Measurements from ENCODE around the gene BMPR2.
"Not testable (repeated sequence)": the region's sequence is repeated elsewhere in the genome, so short reads cannot be mapped to it uniquely, and the experiment has no call there.

BMPR2 gene

GRCh38 chr2:202434472-202434871, 58.3 kb downstream of the BMPR2 start:
- Histone ChIP-seq H3K9ac (ENCODE audit: insufficient read length, low read depth) (no peak overlapping the region), H3K4me3 (ENCODE audit: insufficient read length, low read depth) (no peak overlapping the region), H3K9me3 (ENCODE audit: insufficient read depth, low read length) (peaks cover 8% of the 10 kb centered on the region), H3K27me3 (ENCODE audit: insufficient read depth, insufficient read length) (no peaks in the 10 kb centered on the region), H3K4me1 (ENCODE audit: insufficient read depth, insufficient read length) (no peaks in the 10 kb centered on the region), H3K36me3 (ENCODE audit: insufficient read depth, insufficient read length, low read length) (no peaks in the 10 kb centered on the region)
- no peak for DNase-seq (ENCODE audit: low read depth, low spot score)
- no peak for TF ChIP-seq SUZ12 (IDR thresholded peaks at IDR 0.05; ENCODE audit: extremely low read depth, insufficient read depth, insufficient read length)
- TF ChIP-seq ZNF274 (IDR thresholded peaks at IDR 0.05; ENCODE audit: low read depth, low read length): no peak
- TF ChIP-seq YY1 (IDR thresholded peaks at IDR 0.05; ENCODE audit: insufficient read depth, insufficient read length): no peak

GRCh38 chr2:202436626-202437025, 60.5 kb downstream of the BMPR2 start:
- TF ChIP-seq SUZ12 (IDR thresholded peaks at IDR 0.05; ENCODE audit: extremely low read depth, insufficient read depth, insufficient read length): no peak
- TF ChIP-seq YY1 (IDR thresholded peaks at IDR 0.05; ENCODE audit: insufficient read depth, insufficient read length): no peak
- TF ChIP-seq ZNF274 (IDR thresholded peaks at IDR 0.05; ENCODE audit: low read depth, low read length): no peak
- H3K4me3 ChIP-seq (ENCODE audit: insufficient read length, low read depth): no peak overlapping the region
- H3K9ac ChIP-seq (ENCODE audit: insufficient read length, low read depth): no peak overlapping the region
- H3K27me3 ChIP-seq (ENCODE audit: insufficient read depth, insufficient read length): no peaks in the 10 kb centered on the region
- peaks cover 14% of the 10 kb centered on the region for H3K9me3 ChIP-seq (ENCODE audit: insufficient read depth, low read length)
- H3K36me3 ChIP-seq (ENCODE audit: insufficient read depth, insufficient read length, low read length): no peaks in the 10 kb centered on the region
- no peak for DNase-seq (ENCODE audit: low read depth, low spot score)
- no peaks in the 10 kb centered on the region for H3K4me1 ChIP-seq (ENCODE audit: insufficient read depth, insufficient read length)

- peaks cover 14% of the 10 kb centered on the region for H3K9me3 ChIP-seq (ENCODE audit: insufficient read depth, low read length)
- H3K4me3 ChIP-seq (ENCODE audit: insufficient read length, low read depth); H3K9ac ChIP-seq (ENCODE audit: insufficient read length, low read depth); H3K4me1 ChIP-seq (ENCODE audit: insufficient read depth, insufficient read length); H3K36me3 ChIP-seq (ENCODE audit: insufficient read depth, insufficient read length, low read length); DNase-seq (ENCODE audit: low read depth, low spot score); H3K27me3 ChIP-seq (ENCODE audit: insufficient read depth, insufficient read length): not testable (repeated sequence)
Observed at GRCh38 chr2:202440117-202440516, 64.0 kb downstream of the BMPR2 start.

- Histone ChIP-seq H3K27me3 (ENCODE audit: insufficient read depth, insufficient read length) (no peaks in the 10 kb centered on the region), H3K9me3 (ENCODE audit: insufficient read depth, low read length) (peaks cover 14% of the 10 kb centered on the region), H3K36me3 (ENCODE audit: insufficient read depth, insufficient read length, low read length) (peaks cover 3% of the 10 kb centered on the region), H3K4me1 (ENCODE audit: insufficient read depth, insufficient read length) (no peaks in the 10 kb centered on the region), H3K4me3 (ENCODE audit: insufficient read length, low read depth) (no peak overlapping the region), H3K9ac (ENCODE audit: insufficient read length, low read depth) (no peak overlapping the region)
- TF ChIP-seq YY1 (IDR thresholded peaks at IDR 0.05; ENCODE audit: insufficient read depth, insufficient read length) (no peak), ZNF274 (IDR thresholded peaks at IDR 0.05; ENCODE audit: low read depth, low read length) (no peak), SUZ12 (IDR thresholded peaks at IDR 0.05; ENCODE audit: extremely low read depth, insufficient read depth, insufficient read length) (no peak)
- DNase-seq (ENCODE audit: low read depth, low spot score): no peak
Observed at GRCh38 chr2:202442882-202443281, 66.8 kb downstream of the BMPR2 start.

GRCh38 chr2:202444000-202444399, 67.9 kb downstream of the BMPR2 start:
- Histone ChIP-seq H3K4me1 (ENCODE audit: insufficient read depth, insufficient read length) (no peaks in the 10 kb centered on the region), H3K27me3 (ENCODE audit: insufficient read depth, insufficient read length) (no peaks in the 10 kb centered on the region), H3K9ac (ENCODE audit: insufficient read length, low read depth) (no peak overlapping the region), H3K4me3 (ENCODE audit: insufficient read length, low read depth) (no peak overlapping the region), H3K9me3 (ENCODE audit: insufficient read depth, low read length) (peaks cover 10% of the 10 kb centered on the region), H3K36me3 (ENCODE audit: insufficient read depth, insufficient read length, low read length) (peaks cover 3% of the 10 kb centered on the region)
- TF ChIP-seq SUZ12 (IDR thresholded peaks at IDR 0.05; ENCODE audit: extremely low read depth, insufficient read depth, insufficient read length) (no peak), YY1 (IDR thresholded peaks at IDR 0.05; ENCODE audit: insufficient read depth, insufficient read length) (no peak), ZNF274 (IDR thresholded peaks at IDR 0.05; ENCODE audit: low read depth, low read length) (no peak)
- DNase-seq (ENCODE audit: low read depth, low spot score): no peak

- H3K9ac ChIP-seq (ENCODE audit: insufficient read length, low read depth): no peak overlapping the region
Observed at GRCh38 chr2:202449344-202449743, 73.2 kb downstream of the BMPR2 start.

GRCh38 chr2:202450785-202451184, 74.7 kb downstream of the BMPR2 start:
- no peak overlapping the region for H3K4me3 ChIP-seq (ENCODE audit: insufficient read length, low read depth)
- TF ChIP-seq SUZ12 (IDR thresholded peaks at IDR 0.05; ENCODE audit: extremely low read depth, insufficient read depth, insufficient read length) (no peak), YY1 (IDR thresholded peaks at IDR 0.05; ENCODE audit: insufficient read depth, insufficient read length) (no peak), ZNF274 (IDR thresholded peaks at IDR 0.05; ENCODE audit: low read depth, low read length) (no peak)
- no peaks in the 10 kb centered on the region for H3K9me3 ChIP-seq (ENCODE audit: insufficient read depth, low read length)
- no peak overlapping the region for H3K9ac ChIP-seq (ENCODE audit: insufficient read length, low read depth)
- H3K27me3 ChIP-seq (ENCODE audit: insufficient read depth, insufficient read length): no peaks in the 10 kb centered on the region
- DNase-seq (ENCODE audit: low read depth, low spot score): no peak
- peaks cover 3% of the 10 kb centered on the region for H3K36me3 ChIP-seq (ENCODE audit: insufficient read depth, insufficient read length, low read length)
- no peaks in the 10 kb centered on the region for H3K4me1 ChIP-seq (ENCODE audit: insufficient read depth, insufficient read length)

More at GRCh38 chr2:202449344-202449743, 73.2 kb downstream of the BMPR2 start:
- Histone ChIP-seq H3K4me1 (ENCODE audit: insufficient read depth, insufficient read length) (no peaks in the 10 kb centered on the region), H3K9me3 (ENCODE audit: insufficient read depth, low read length) (no peaks in the 10 kb centered on the region), H3K4me3 (ENCODE audit: insufficient read length, low read depth) (no peak overlapping the region), H3K27me3 (ENCODE audit: insufficient read depth, insufficient read length) (no peaks in the 10 kb centered on the region), H3K36me3 (ENCODE audit: insufficient read depth, insufficient read length, low read length) (peaks cover 3% of the 10 kb centered on the region)
- TF ChIP-seq SUZ12 (IDR thresholded peaks at IDR 0.05; ENCODE audit: extremely low read depth, insufficient read depth, insufficient read length) (no peak), YY1 (IDR thresholded peaks at IDR 0.05; ENCODE audit: insufficient read depth, insufficient read length) (no peak), ZNF274 (IDR thresholded peaks at IDR 0.05; ENCODE audit: low read depth, low read length) (no peak)
- no peak for DNase-seq (ENCODE audit: low read depth, low spot score)

- no peaks in the 10 kb centered on the region for H3K27me3 ChIP-seq (ENCODE audit: insufficient read depth, insufficient read length)
- H3K9ac ChIP-seq (ENCODE audit: insufficient read length, low read depth): no peak overlapping the region
- TF ChIP-seq ZNF274 (IDR thresholded peaks at IDR 0.05; ENCODE audit: low read depth, low read length) (no peak), SUZ12 (IDR thresholded peaks at IDR 0.05; ENCODE audit: extremely low read depth, insufficient read depth, insufficient read length) (no peak), YY1 (IDR thresholded peaks at IDR 0.05; ENCODE audit: insufficient read depth, insufficient read length) (no peak)
- H3K9me3 ChIP-seq (ENCODE audit: insufficient read depth, low read length): no peaks in the 10 kb centered on the region
- no peaks in the 10 kb centered on the region for H3K36me3 ChIP-seq (ENCODE audit: insufficient read depth, insufficient read length, low read length)
- no peak for DNase-seq (ENCODE audit: low read depth, low spot score)
- H3K4me3 ChIP-seq (ENCODE audit: insufficient read length, low read depth): no peak overlapping the region
- H3K4me1 ChIP-seq (ENCODE audit: insufficient read depth, insufficient read length): no peaks in the 10 kb centered on the region
Observed at GRCh38 chr2:202452744-202453143, 76.6 kb downstream of the BMPR2 start.
